GM21360 (cell line): ENCODE results near the gene C9orf50.
A peak's percentile ranks its signal among the peaks of the same experiment; 100 is the strongest.
"Not testable (repeated sequence)": the region's sequence is repeated elsewhere in the genome, so short reads cannot be mapped to it uniquely, and the experiment has no call there.

Source experiments
- ATAC-seq: cut with Tn5 transposase; IDR thresholded peaks from one replicate; pipeline ENCODE4 v1.9.1; 2021; ENCODE audit warnings: mild to moderate bottlenecking, moderate library complexity; ENCODE audit not compliant: unreplicated experiment

C9orf50 gene

GRCh38 chr9:129595311-129595741 lies 25.6 kb downstream of the C9orf50 start:
- ATAC-seq = no peak

- no peak for ATAC-seq
Observed at GRCh38 chr9:129594632-129595031, 26.3 kb downstream of the C9orf50 start.

- ATAC-seq = not testable (repeated sequence)
Observed at GRCh38 chr9:129592790-129593189, 28.1 kb downstream of the C9orf50 start.

- no peak for ATAC-seq
Observed at GRCh38 chr9:129591916-129592315, 29.0 kb downstream of the C9orf50 start.

GRCh38 chr9:129590466-129590865 lies 30.4 kb downstream of the C9orf50 start:
- no peak for ATAC-seq

GRCh38 chr9:129587487-129588262 lies 33.2 kb downstream of the C9orf50 start:
- no peak for ATAC-seq

- ATAC-seq = no peak
Observed at GRCh38 chr9:129586685-129587084, 34.2 kb downstream of the C9orf50 start.

GRCh38 chr9:129586245-129586644 lies 34.7 kb downstream of the C9orf50 start:
- ATAC-seq = no peak

GRCh38 chr9:129585352-129585751 lies 35.5 kb downstream of the C9orf50 start:
- no peak for ATAC-seq

- peak; percentile 46 for ATAC-seq
Observed at GRCh38 chr9:129584136-129584535, 36.8 kb downstream of the C9orf50 start.

GRCh38 chr9:129583308-129584038 lies 37.4 kb downstream of the C9orf50 start:
- no peak for ATAC-seq

GRCh38 chr9:129582855-129583254 lies 38.0 kb downstream of the C9orf50 start:
- ATAC-seq = no peak

- no peak for ATAC-seq
Observed at GRCh38 chr9:129581505-129582189, 39.3 kb downstream of the C9orf50 start.

GRCh38 chr9:129580211-129580915 lies 40.5 kb downstream of the C9orf50 start:
- no peak for ATAC-seq

- no peak for ATAC-seq
Observed at GRCh38 chr9:129579294-129579693, 41.6 kb downstream of the C9orf50 start.

GRCh38 chr9:129576546-129577543 lies 44.1 kb downstream of the C9orf50 start:
- no peak for ATAC-seq

GRCh38 chr9:129575818-129576217 lies 45.1 kb downstream of the C9orf50 start:
- no peak for ATAC-seq

GRCh38 chr9:129574911-129575585 lies 45.9 kb downstream of the C9orf50 start:
- no peak for ATAC-seq

GRCh38 chr9:129573977-129574376 lies 46.9 kb downstream of the C9orf50 start:
- ATAC-seq = no peak
